HG02588 (cell line): ENCODE results near the gene PPFIA2.

Source experiments
- ATAC-seq: cut with Tn5 transposase; IDR thresholded peaks from one replicate; pipeline ENCODE4 v1.9.1; 2021; ENCODE audit warnings: mild to moderate bottlenecking, moderate library complexity; ENCODE audit not compliant: unreplicated experiment

PPFIA2 gene

DNA sequence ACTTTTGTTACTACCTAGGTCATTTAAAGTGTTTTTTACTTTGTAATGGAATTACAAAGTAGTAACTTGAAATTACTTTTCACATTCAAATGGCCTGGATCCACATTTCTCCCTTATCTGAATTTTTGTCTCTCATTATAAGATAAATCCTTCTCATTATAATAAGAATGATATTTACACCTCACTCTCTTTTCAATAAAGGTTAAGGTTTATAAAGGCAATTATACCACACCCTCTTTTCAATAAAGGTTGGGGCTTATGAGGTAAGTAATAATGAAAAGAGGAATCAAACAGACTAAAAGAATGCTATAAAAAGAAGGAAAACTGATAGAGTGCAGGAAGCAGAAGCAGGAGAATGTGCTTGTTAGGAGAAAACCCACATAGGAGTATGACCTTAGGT is 470.5 kb downstream of the PPFIA2 start:
- ATAC-seq, result no peak

DNA sequence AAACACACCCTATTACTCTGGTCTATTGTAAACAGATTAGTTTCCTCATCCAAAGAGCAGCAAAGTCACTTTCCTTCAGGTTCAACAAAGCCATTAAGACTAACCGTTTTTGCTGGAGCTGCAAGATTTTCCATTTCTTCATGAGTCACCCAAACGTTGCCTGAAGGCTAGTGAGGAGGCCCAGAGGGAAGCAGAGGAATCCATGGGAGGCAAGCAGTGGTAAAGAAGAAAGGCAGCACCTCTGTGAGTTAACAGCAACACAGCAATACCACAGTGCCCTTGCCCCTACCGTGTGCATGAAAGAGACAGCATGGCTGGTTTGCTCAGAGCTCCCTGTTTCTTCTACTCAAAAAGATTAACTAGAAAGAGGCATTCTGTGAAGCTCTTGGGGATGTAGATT is 475.0 kb downstream of the PPFIA2 start:
- no peak for ATAC-seq

DNA sequence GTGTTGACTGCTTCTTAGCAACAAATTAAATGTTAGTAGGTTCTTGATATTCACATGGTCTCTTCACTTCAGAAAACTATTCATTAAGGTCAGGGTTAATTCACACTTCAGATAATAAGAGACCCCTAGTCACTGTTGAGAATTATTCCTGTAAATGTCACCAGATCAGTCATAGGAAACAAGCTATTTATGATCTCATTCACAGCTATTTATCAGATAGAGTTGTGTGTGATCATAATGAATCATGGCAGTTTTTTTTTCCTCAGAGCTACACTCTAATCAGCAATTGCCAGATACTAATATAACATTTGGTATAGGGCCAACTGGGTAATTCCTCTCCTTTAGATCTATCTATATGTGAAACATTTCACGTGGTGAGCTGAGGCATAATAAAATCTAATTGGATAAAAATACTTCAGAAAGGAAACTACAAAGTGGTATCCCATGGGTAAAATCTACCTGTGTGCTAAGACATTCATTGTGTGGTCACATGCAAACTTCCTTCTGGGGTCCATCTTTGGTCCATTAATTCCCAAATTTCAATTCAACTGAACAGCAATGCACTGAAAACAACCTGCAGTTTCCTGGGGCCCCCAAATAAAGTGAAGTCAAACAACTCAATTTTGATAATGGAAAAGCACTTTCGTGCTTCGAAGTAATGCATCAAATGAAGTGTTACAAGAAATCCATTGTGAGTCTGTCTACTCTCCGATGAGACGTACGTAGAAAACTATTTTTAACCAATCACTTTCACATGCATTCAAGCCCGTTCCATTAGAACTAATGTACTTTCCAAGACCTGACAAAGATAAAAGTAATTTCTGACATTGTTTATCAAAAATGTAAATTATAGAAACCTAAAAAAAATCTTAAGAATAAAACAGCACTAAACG is 484.3 kb downstream of the PPFIA2 start:
- ATAC-seq, result no peak

DNA sequence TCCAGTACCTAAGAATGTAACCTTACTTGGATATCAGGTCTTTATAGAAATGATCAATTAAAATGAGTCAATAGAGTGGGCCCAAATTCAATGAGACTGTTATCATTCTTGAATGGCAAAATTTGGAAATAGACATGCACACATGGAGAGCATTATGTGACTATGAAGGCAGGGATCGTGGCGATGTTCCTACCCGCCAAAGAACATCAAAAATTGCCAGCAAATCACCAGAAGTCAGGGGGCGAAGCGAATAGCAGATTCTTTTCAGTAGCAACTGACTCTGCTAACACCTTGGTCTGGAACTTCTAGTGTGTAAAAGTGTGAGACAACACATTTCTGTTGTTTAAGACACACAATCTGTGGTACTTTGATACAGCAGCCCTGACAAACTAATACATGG is 488.8 kb downstream of the PPFIA2 start:
- ATAC-seq, result no peak

DNA sequence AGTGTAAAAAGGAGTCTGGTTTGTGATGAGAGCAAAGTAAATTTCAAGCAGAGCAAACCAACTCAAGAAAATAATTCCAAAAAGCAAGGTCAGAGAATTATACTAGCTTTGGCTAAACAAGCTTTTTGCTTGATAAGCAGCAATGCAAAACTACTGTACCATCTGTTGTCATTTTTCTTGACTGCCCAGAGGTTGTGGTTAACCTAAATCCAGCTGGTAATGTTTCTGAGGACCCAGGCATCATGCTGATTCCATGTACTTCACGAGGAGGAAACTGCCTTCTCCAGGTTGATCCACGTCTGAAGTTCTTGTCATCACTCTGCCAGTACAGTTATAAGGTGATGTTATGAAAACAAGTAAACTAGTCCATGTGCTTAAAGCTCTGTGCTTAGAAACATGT is 496.1 kb downstream of the PPFIA2 start:
- ATAC-seq, result no peak

DNA sequence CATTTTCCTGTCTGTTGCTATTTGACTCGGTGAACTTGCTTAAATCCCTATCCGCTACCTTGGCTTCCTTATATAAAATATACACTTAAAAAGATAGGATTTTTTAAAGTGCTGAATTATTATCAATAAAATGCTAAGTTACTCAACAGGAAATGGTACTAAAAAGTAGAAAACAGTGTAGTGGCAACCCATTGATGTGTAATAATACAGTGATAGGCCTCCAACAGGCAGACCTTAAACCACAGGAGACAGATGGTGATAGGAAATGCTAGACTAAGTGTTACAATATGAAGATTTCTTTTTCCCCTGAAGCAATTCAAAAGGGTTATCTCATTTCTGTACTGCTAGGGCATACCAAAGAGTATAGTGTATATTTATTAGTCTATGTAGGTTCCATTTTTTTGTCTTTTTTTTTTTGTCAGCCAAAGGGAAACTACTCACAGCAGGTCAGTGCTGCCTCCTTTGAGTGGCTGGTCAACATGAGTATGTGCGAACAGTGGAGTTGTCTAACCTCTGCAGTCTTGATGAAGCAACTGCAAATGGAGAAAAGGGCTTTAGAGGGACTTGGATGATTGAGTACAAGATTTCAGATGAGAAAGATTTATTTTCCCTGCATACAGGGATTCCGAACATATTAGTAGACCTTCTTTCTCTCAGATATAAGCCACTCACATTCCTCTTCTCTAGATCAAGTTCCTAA is 497.5 kb downstream of the PPFIA2 start:
- ATAC-seq, result no peak

DNA sequence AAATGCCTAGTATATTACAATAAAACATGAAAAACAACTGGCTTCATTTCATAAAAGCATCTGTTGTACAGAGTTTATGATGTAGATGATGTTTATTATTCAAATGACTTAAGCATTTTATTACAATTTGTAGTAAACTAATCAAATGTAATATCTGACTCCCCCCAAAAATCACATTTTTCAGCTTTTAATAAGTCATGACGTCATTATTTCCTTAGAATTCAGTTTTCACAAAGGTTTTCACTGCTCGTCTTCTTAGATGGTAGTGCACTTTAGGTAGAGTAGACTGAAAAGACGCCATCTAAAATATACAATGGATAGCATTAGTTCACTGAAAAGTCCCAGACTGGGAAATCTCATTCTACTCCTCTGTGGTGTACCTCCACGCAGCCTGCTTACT is 499.8 kb downstream of the PPFIA2 start:
- ATAC-seq, result no peak

DNA sequence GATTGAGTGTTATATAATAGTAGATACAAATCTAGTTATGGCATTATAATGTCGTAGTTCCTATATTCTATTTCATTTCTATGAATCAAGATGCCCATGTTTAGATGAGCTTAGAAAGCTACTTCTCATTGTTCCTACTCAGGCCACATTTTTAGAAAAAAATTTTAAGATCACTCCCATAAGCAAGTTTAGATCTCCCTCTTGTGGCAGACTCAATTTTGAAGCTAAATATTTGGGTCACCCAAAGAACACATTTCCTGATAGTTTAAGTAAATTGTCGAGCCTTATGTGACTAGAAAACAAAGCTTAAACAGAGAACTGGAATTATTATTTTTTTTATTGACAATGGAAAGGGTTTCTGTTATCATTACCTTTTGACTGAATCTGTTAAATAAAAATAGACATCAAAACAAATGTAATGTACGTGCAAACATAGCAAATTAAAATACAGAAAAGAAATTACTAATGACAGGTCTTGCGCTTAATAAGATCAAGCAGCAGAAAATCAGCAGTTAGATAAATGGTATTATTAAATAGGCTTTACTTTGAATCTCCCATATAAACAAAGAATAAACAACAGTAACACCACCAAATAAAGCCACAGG is 501.1 kb downstream of the PPFIA2 start:
- ATAC-seq, result no peak

DNA sequence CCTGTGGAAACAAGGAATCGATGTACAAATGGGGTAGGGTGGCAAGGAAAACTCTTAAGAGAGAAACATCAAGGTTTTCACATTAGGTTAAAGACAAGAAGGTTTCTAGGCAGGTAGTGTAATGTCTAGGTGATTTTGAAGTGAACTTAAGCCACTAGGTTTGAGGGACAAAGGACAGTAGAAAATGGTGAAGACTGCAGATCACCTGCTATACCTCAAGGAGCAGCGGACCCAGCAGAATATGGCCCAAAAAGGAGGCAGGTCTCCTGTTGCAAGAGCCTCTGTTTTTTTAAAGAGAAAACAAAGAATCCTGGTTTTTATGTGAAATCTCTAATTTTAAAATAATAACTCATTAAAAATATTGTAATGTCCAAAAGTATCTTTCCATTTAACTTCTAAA is 503.2 kb downstream of the PPFIA2 start:
- ATAC-seq, result no peak

DNA sequence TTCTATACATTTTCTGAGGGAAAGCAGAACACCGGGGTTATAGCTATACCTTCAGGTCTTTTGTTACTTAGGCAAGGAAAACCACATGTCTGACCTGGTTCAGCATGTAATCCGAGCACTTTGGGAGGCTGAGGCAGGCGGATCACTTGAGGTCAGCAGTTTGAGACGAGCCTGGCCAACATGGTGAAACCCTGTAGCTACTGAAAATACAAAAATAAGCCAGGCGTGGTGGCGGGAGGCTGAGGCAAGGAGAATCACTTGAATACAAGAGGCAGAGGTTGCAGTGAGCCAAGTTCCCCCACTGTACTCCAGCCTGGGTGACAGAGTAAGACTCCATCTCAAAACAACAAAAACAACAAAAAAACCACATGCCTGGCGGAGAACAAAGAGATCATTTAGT is 503.7 kb downstream of the PPFIA2 start:
- no peak for ATAC-seq

DNA sequence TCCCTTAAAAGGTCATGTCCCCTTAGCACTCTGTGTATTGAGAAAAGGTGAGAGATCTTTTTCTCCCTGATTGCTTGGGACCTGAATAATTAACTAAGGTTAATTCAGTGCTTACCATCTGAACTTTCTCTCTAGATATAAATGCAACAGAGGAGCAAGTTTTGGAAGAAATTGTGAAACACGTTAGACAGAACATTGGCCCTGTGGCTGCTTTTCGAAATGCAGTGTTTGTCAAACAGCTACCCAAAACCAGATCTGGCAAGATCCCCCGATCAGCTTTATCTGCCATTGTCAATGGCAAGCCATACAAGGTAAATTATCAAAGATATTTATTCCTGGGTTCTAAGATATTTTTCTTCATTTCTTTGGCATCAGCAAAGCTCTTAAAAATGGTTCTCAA is 505.8 kb downstream of the PPFIA2 start:
- ATAC-seq, result no peak

DNA sequence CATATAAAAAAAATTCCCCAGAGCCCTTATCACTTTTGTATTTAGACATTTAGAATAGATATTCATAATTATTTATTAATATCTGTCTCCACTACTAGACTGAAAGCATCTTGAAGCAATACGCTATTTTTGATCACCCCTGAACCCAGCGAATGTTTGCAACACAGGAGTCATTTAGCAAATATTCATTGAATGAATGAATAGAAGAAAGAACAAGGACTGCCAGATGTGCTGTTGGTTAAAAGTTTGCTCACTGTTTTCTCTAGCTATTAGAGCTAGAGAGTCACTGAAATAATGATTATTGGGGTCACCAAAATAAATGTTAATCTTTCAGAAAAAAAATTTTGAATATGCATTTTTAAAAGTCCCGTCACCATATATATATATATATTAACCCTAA is 506.9 kb downstream of the PPFIA2 start:
- no peak for ATAC-seq

DNA sequence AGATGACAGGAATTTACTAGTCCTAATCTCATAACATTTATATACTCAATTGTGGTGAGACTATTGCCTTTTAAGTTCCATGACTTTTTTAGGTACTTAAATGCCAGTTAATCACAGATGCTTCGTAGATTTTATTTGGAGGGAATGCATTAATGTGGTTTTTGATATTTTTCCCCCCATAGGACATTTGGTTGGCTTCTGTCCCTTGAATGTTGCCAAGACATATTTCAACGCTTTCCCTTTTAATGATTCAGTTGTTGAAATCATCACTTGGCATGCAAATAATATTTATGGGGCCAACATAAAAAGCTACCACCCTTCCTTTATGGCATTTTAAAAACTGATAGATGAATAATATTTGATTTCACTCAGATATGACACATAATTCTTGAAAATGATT is 509.2 kb downstream of the PPFIA2 start:
- no peak for ATAC-seq

DNA sequence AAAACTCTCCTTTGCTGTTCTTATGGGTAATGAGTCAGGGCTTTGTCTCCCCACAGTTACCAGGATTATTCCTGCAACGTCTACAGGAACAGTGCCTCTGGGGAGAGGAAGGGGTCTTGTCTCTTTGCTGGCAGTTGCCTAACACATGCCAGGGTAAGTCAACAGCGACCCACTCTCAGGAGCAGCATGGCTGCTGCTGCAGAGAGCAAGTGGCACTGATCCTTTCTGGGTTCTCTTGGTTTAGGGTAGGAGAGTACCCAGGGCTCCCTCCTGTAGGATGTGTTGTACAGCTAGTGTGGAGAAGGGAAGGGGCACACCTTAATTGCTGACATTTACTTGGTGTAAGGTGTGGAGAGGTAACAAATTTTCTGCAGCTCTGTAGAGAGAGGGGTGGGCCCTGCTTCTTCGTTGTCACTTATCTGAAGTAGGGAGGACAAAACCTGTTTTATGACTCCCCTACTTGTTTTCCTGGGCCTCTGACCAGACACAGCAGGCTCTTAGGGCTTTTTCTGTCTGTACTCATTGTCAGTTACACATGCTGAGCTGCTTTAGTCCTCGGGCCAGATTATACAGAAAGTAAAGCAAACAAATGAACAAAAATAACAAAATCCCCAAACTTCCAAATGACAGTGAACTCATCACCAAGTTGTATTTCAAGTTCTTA is 513.1 kb downstream of the PPFIA2 start:
- ATAC-seq, result no peak

DNA sequence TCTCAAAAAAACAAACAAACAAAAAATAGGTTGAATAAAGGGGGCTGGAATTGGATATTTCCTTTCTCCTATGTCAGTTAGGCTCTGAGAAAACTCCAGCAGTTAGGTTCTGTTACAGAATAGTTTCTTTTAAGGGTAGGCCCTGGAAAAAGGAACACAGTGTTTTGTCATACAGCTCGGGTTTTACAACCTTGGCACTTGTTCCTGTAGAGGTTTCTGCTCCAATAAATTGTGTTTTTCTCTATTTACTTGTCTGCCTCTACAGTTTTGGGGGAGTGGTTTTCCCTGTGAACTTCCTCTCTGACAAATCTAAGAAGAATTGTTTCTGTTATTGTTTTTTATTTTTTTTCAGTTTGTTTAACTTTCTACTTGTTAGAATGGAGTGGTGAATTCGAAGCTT is 513.7 kb downstream of the PPFIA2 start:
- no peak for ATAC-seq

DNA sequence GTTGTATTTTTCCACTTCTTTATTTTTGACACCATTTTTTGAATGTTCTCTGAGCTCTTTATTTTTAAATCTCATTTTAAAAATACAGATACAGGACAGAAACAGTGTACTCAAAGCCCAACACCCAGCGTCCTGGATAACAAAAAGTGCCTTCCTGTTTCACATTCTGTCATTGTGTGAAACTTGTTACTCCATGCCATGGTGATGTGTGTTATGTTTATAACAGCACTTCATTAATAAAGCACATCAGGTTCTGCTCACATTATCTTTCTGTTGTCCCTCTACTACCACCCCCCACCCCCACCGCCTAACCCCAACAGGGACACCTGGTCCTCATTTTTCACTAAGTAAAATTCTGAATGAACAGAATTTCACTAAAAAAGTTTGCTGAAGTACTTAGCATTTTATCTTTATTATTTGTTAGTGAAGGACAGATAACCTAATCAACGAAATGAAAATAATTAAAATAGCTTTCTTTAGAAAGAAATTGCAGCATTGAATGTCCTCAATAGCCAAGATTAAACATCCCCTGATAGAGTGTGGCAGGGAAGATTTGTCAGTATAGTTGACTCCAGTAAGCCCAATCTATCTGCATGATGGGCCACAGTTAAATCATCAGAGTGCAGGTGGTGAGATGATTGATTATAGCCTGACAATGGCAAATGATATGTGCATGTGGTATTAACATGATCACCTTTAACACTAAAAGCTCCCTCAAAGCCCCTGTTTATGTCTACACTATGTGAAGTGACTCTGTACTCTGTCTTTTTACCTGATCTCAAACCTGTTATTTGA is 527.4 kb downstream of the PPFIA2 start:
- ATAC-seq, result no peak

DNA sequence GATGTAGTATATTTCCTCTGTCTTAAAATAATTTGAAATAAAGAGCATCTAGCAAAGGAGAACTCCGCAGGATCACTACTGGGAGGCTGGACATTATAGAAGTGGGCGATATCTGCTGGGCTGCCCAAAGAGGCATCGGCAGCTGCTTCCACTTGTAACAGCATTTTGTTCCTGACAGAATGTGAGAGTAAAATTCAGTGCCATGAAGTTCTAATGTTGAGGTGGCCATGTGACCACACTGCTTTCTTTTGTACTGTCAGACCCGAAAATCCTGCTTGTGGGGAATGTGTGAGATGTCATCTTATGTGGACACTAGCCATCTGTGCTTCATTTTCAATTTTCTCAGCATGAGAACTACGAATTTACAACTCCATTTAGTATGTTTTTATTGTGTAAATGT is 529.4 kb downstream of the PPFIA2 start:
- no peak for ATAC-seq

DNA sequence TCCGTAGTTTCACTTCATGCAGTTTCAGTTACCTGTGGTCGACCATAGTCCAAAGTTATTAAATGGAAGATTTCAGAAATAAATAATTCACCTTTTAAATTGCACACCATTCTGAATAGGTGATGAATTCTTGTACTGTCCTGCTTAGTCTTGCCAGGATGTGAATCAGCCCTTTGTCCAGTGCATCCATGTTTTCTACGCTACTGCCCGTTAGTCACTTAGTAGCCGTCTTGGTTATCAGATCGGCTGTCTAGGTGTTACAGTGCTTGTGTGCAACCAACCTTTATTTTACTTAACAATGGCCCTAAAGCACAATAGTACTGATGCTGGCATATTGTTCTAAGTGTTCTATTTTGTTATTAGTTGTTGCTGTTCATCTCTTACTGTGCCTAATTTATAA is 534.5 kb downstream of the PPFIA2 start:
- ATAC-seq, result no peak

DNA sequence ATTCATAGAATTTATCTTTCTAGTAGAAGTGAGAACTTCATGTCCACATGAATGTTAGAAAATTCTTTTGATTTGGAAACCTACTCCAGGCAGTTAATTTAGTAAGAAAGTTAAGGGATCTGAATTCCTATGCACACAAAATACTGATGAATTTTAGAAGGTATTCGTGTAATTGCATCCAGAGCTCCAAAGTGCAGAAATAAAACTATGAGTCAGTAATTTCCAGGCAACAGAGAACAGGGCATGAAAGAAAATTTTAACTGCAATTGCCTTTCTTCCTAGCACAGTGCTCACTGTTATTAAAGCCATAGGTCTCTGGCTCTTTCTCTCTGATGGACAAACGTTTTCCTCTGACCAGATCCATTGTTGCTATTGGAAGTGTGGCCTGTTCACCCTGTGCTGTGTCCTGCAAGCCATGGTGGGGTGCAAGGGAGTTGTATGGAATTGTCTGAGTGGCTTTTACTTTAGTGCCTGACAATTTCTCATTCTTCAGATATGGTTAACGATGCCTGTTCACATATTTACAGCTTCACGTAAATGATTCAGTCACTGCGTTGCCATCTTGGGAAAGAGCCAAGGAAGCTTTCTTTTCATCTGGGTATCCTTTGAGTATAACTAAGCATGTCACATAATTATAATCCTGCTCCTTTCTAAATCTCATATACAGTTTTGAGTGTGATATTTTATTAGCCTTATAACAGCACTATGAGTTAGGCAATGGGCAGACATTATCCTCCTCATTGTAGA is 536.1 kb downstream of the PPFIA2 start:
- no peak for ATAC-seq

DNA sequence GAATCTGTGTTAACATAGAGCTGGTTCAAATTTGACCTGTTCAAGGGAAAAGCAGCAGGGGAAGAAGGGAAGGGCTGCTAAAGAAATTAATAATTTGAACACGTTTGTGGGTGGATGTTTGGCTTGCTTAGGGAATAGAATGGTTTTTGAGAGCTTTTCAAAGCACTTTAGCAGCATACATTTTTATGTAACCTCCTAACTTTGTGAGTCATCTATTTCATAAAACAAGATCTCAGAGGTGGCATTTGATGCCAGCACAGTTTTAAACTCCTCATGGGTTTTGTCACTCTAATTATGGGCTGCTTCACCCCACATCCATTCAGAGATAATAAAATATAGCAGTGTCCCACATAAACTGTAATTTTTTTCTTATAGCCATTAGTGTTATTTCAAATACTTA is 537.5 kb downstream of the PPFIA2 start:
- no peak for ATAC-seq
